Measurements from ENCODE around the gene PCDHGB4. TPM values are rescaled to one million over a fixed set of nuclear protein-coding genes. Genes with fewer than 3 reads are reported as not detected.
"Not testable (repeated sequence)": the region's sequence is repeated elsewhere in the genome, so short reads cannot be mapped to it uniquely, and the experiment has no call there.

PCDHGB4 gene
- total and polyA plus RNA-seq, 2 of the 8 experiments (the other 6 are each of a cell fraction or from before 2014, with no cell fraction given): 8.0 to 9.1 TPM

GRCh38 chr5:141375444-141376155 lies 11.9 kb upstream of the PCDHGB4 start:
- H3K9ac ChIP-seq (replicated peaks in 1 of 4; ENCODE audit: extremely low read depth in 1 of 4, low read depth in 3 of 4, low read length in 3 of 4); H2BK5ac ChIP-seq (ENCODE audit: low read depth, low read length); POLR2A ChIA-PET (ENCODE audit: partially characterized antibody); H3K18ac ChIP-seq (ENCODE audit: extremely low read depth, low read length); H4K8ac ChIP-seq (ENCODE audit: extremely low read depth, insufficient read depth, low read length); H3K4me3 ChIP-seq (ENCODE audit: extremely low read depth in 1 of 4, insufficient read depth in 2 of 4, low read depth in 3 of 4, low read length in 4 of 4); H4K5ac ChIP-seq (ENCODE audit: insufficient read length, low read depth, low read length); H2AFZ ChIP-seq (ENCODE audit: low read length); H3K36me3 ChIP-seq (ENCODE audit: control insufficient read depth in 2 of 4, insufficient read depth in 4 of 4, low read length in 3 of 4); H3K27me3 ChIP-seq (replicated peaks in 1 of 4; ENCODE audit: control insufficient read depth in 3 of 4, extremely low read depth in 1 of 4, insufficient read depth in 3 of 4, low read length in 3 of 4); H3K4me1 ChIP-seq (replicated peaks in 1 of 4; ENCODE audit: control insufficient read depth in 3 of 4, insufficient read depth in 4 of 4, low read length in 3 of 4); H4K91ac ChIP-seq (replicated peaks; ENCODE audit: insufficient read length, low read length); H2BK15ac ChIP-seq (ENCODE audit: low read length); H4K20me1 ChIP-seq (replicated peaks in 1 of 2; ENCODE audit: control insufficient read depth in 1 of 2, insufficient read depth in 2 of 2, low read length in 2 of 2); H2BK20ac ChIP-seq (ENCODE audit: low read length); H2BK12ac ChIP-seq (ENCODE audit: low read depth, low read length); H3K79me2 ChIP-seq (ENCODE audit: control insufficient read depth in 1 of 2, insufficient read depth in 2 of 2, low read length in 2 of 2); FAIRE-seq; H3K27ac ChIP-seq (ENCODE audit: low read depth, low read length); H2BK120ac ChIP-seq (replicated peaks; ENCODE audit: low read depth, low read length); H3K23me2 ChIP-seq (ENCODE audit: low read depth, low read length); H3K56ac ChIP-seq (replicated peaks; ENCODE audit: insufficient read length, low read depth, low read length); H3K4ac ChIP-seq (replicated peaks; ENCODE audit: insufficient read length, low read depth, low read length); H2AK5ac ChIP-seq (ENCODE audit: low read depth, low read length); H3K14ac ChIP-seq (ENCODE audit: insufficient read length); H3K4me2 ChIP-seq (ENCODE audit: insufficient read depth in 1 of 2, low read depth in 2 of 2, low read length in 2 of 2); H3K79me1 ChIP-seq (ENCODE audit: low read depth, low read length); H3K23ac ChIP-seq (ENCODE audit: insufficient read length): not testable (repeated sequence)
- CTCF ChIA-PET (ENCODE audit: partially characterized antibody): interaction anchor here (0.8 to 2.9 kb wide), 8 partner anchors 12 to 146 kb away, joined by 3 to 11 read pairs (median 5); partner anchors contain the start of genes PCDHGA5, PCDHGB2 and PCDHGB4
- WGBS, 2 experiments (ENCODE audit: extremely low coverage in 1 of 2, insufficient coverage in 1 of 2, insufficient read length in 1 of 2, insufficient replicate concordance in 2 of 2, low coverage in 1 of 2, low lambda C conversion rate in 2 of 2, missing lambda C conversion rate in 1 of 2): 94% methylated on average over 24 of the region's 48 CpGs; no CpG with 5 or more reads in 1 of the 2 experiments
- peak in 1 of 2 experiments; percentile 47 for DNase-seq (ENCODE audit: low read depth in 1 of 2, low spot score in 2 of 2)
- H3K9me3 ChIP-seq (ENCODE audit: insufficient read depth in 2 of 2, low read depth in 1 of 2, low read length in 1 of 2): peaks cover 36 to 45% of the 10 kb centered on the region in 2 experiments; a peak in 3 of 4 replicates
- peak in 2 of 3 experiments; percentile 6 to 24; a peak in 3 of 4 replicates for TF ChIP-seq CTCF (IDR thresholded peaks at IDR 0.05; ENCODE audit: control extremely low read depth in 1 of 3, insufficient read depth in 1 of 3, low read depth in 1 of 3, low read length in 3 of 3)

All from H1 (cell line).